K562 (cell line): Measurements from ENCODE around the gene TOMM22. TPM values are rescaled to one million over a fixed set of nuclear protein-coding genes. Genes with fewer than 3 reads are reported as not detected.

Source experiments
- BCOR ChIP-seq: fragments of 450-650 bp; IDR thresholded peaks from 2 replicates; pipeline ENCODE4 v1.6.1; 2016
- CEBPG ChIP-seq, 3 experiments: fragments of 200-800 bp in 1 of 3; sonication (Bioruptor generic) in 1 of 3; sonication (generic) in 1 of 3; formaldehyde crosslinking in 1 of 3; IDR thresholded peaks in 2 of 3; conservative IDR thresholded peaks in 1 of 3; 2 replicates each; pipeline versions ENCODE4 v1.6.1 to v1.8.0; 2016 to 2022; ENCODE audit warnings: missing compliant biosample characterization in 2 of 3, missing genetic modification characterization in 2 of 3, mild to moderate bottlenecking in 1 of 3, missing genetic modification reagents in 1 of 3
- CXXC5 ChIP-seq: fragments of 250-450 bp; sonication (Bioruptor Pico); IDR thresholded peaks from 2 replicates; pipeline ENCODE4 v1.8.0; 2022; ENCODE audit warnings: inconsistent platforms, mild to moderate bottlenecking, moderate library complexity
- DMBX1 ChIP-seq: fragments of 250-450 bp; sonication (Bioruptor Pico); IDR thresholded peaks from 2 replicates; pipeline ENCODE4 v1.8.0; 2022; ENCODE audit warnings: inconsistent platforms, mild to moderate bottlenecking, moderate library complexity, borderline replicate concordance
- ETV1 ChIP-seq: fragments of 450-650 bp; conservative IDR thresholded peaks from 2 replicates; pipeline ENCODE4 v1.6.1; 2016; ENCODE audit warnings: missing genetic modification characterization, control low read depth, low read depth, missing compliant biosample characterization
- MEIS2 ChIP-seq: fragments of 450-650 bp; IDR thresholded peaks from 2 replicates; pipeline ENCODE4 v1.6.1; 2014; ENCODE audit warnings: mild to moderate bottlenecking; ENCODE audit not compliant: partially characterized antibody
- MTA1 ChIP-seq: fragments of 450-650 bp; IDR thresholded peaks from 2 replicates; pipeline ENCODE4 v1.6.1; 2017; ENCODE audit warnings: borderline replicate concordance
- MXI1 ChIP-seq: IDR thresholded peaks from 2 replicates; pipeline ENCODE4 v1.6.1; 2011; ENCODE audit warnings: low read depth, mild to moderate bottlenecking, improper control_type of control experiment, low read length
- NCOA1 ChIP-seq: fragments of 450-650 bp; IDR thresholded peaks from 2 replicates; pipeline ENCODE4 v1.6.1; 2016; ENCODE audit warnings: low read depth
- NCOR1 ChIP-seq: fragments of 450-650 bp; IDR thresholded peaks from 2 replicates; pipeline ENCODE4 v1.6.1; 2016; ENCODE audit warnings: mild to moderate bottlenecking, moderate library complexity
- POLR3G ChIP-seq: IDR thresholded peaks from 2 replicates; pipeline ENCODE4 v1.6.1; 2011; ENCODE audit not compliant: insufficient read length, insufficient replicate concordance; ENCODE audit errors: extremely low read depth
- RAD51 ChIP-seq: fragments of 450-650 bp; IDR thresholded peaks from 2 replicates; pipeline ENCODE4 v1.7.1; 2016; ENCODE audit warnings: low read depth, mild to moderate bottlenecking, borderline replicate concordance
- SMARCA4 ChIP-seq: fragments of 450-650 bp; IDR thresholded peaks from 2 replicates; pipeline ENCODE4 v1.6.1; 2016
- SREBF2 ChIP-seq: sonication (generic); formaldehyde crosslinking; IDR thresholded peaks from 2 replicates; pipeline ENCODE4 v1.4.0; 2020; ENCODE audit warnings: mild to moderate bottlenecking, missing genetic modification reagents
- ZNF143 ChIP-seq: sonication (generic); formaldehyde crosslinking; IDR thresholded peaks from 2 replicates; pipeline ENCODE4 v1.9.0; 2022; ENCODE audit warnings: mild to moderate bottlenecking, missing genetic modification reagents
- ZNF311 ChIP-seq: fragments of 250-450 bp; sonication (Bioruptor Pico); IDR thresholded peaks from 2 replicates; pipeline ENCODE4 v1.4.0; 2020; ENCODE audit warnings: mild to moderate bottlenecking, moderate library complexity
- ZNF589 ChIP-seq: fragments of 200-800 bp; sonication (Bioruptor generic); IDR thresholded peaks from 2 replicates; pipeline ENCODE4 v1.6.1; 2016; ENCODE audit warnings: low read depth, missing genetic modification characterization, missing compliant biosample characterization
- polyA plus RNA-seq, 8 experiments: library from polyadenylated mRNA; depleted of rRNA in 4 of 8; stranded (reverse) in 5 of 8; unstranded in 3 of 8; fragments of >200 nt; fragmentation: Nextera tagmentation in 2 of 8; fragmentation: Illumina TruSeq in 1 of 8; extraction: Ambion mirVana in 2 of 8; extraction: Trizol in 1 of 8; gene quantifications; 2 replicates each; pipeline versions ENCODE4 v1.2.1 to v1.2.3, GENCODE V29; 2011 to 2014; ENCODE audit warnings: inconsistent platforms in 1 of 8, missing spikeins in 1 of 8
- total RNA-seq, 7 experiments: library from RNA; depleted of rRNA in 6 of 7; stranded (reverse); fragments of >200 nt in 6 of 7; fragmentation: Illumina TruSeq in 2 of 7; extraction: Trizol in 2 of 7; gene quantifications; 2 replicates each; pipeline versions ENCODE4 v1.2.1 to v1.2.3, GENCODE V29; 2011 to 2021; ENCODE audit warnings: low replicate concordance in 1 of 7
- TF ChIP-seq, protein P1 (sequence below): fragments of 450-650 bp; IDR thresholded peaks from 2 replicates; pipeline ENCODE4 v1.7.0; 2016; ENCODE audit warnings: borderline replicate concordance
- TF ChIP-seq, protein P2 (sequence below), 2 experiments: fragments of 450-650 bp in 1 of 2; sonication (generic) in 1 of 2; formaldehyde crosslinking in 1 of 2; IDR thresholded peaks in 1 of 2; conservative IDR thresholded peaks in 1 of 2; 2 replicates each; pipeline versions ENCODE4 v1.6.1 to v1.8.1; 2016 to 2023; ENCODE audit warnings: mild to moderate bottlenecking in 2 of 2, moderate library complexity in 2 of 2, inconsistent platforms in 1 of 2, missing genetic modification reagents in 1 of 2
- TF ChIP-seq, protein P3 (sequence below): fragments of 450-650 bp; IDR thresholded peaks from 2 replicates; pipeline ENCODE4 v1.6.1; 2018; ENCODE audit warnings: mild to moderate bottlenecking, low read depth; ENCODE audit not compliant: partially characterized antibody
- TF ChIP-seq, protein P4 (sequence below), 2 experiments: fragments of 450-650 bp; IDR thresholded peaks; 2 replicates each; pipeline ENCODE4 v1.6.1; 2016
- TF ChIP-seq, protein P5 (sequence below): fragments of 450-650 bp; formaldehyde crosslinking; IDR thresholded peaks from 2 replicates; pipeline ENCODE4 v1.4.0; 2020; ENCODE audit warnings: mild to moderate bottlenecking, mixed read lengths

Gene TOMM22
- total and polyA plus RNA-seq, 9 of the 15 experiments (the other 6 are each of a cell fraction or from before 2014, with no cell fraction given): 25.8 to 108 (median 73.8) TPM

DNA sequence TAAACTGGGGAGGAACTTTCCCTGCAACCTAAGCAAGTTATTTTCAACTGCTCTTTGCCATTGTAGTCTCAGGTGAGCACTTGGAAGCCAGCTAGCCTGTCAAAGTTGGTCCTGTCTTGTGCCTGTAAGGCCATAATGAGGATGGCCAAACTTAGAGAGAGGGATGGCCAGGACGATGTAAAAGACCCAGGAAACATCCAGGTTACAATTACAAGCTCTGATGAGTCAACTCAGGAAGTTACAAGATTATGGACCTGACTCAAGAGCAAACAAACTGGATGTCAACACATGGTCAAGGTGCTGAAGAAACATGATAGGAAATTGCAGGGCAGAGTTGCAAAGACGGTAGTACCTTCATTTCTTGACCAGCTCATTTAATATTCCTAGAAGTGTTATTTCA lies 25.6 kb downstream of the TOMM22 start (continued):
- no peak for TF ChIP-seq ZNF589
- no peak for TF ChIP-seq POLR3G
- TF ChIP-seq CXXC5: no peak
- TF ChIP-seq RAD51: no peak
- peak; percentile 40; the same call in 1 of the 2 replicates for TF ChIP-seq ETV1 (tag)
- TF ChIP-seq, protein P1, sequence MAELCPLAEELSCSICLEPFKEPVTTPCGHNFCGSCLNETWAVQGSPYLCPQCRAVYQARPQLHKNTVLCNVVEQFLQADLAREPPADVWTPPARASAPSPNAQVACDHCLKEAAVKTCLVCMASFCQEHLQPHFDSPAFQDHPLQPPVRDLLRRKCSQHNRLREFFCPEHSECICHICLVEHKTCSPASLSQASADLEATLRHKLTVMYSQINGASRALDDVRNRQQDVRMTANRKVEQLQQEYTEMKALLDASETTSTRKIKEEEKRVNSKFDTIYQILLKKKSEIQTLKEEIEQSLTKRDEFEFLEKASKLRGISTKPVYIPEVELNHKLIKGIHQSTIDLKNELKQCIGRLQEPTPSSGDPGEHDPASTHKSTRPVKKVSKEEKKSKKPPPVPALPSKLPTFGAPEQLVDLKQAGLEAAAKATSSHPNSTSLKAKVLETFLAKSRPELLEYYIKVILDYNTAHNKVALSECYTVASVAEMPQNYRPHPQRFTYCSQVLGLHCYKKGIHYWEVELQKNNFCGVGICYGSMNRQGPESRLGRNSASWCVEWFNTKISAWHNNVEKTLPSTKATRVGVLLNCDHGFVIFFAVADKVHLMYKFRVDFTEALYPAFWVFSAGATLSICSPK: no peak
- no peak for TF ChIP-seq ZNF311 (CRISPR knock-in tag)
- no peak for TF ChIP-seq NCOR1
- TF ChIP-seq MTA1: no peak
- TF ChIP-seq, protein P2, sequence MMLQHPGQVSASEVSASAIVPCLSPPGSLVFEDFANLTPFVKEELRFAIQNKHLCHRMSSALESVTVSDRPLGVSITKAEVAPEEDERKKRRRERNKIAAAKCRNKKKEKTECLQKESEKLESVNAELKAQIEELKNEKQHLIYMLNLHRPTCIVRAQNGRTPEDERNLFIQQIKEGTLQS (IDR thresholded peaks at IDR 0.05): peak; percentile 71; the same call in 1 of the 2 replicates
- TF ChIP-seq, protein P2 (CRISPR knock-in tag; conservative IDR thresholded peaks at IDR 0.05): no peak
- TF ChIP-seq, protein P3, sequence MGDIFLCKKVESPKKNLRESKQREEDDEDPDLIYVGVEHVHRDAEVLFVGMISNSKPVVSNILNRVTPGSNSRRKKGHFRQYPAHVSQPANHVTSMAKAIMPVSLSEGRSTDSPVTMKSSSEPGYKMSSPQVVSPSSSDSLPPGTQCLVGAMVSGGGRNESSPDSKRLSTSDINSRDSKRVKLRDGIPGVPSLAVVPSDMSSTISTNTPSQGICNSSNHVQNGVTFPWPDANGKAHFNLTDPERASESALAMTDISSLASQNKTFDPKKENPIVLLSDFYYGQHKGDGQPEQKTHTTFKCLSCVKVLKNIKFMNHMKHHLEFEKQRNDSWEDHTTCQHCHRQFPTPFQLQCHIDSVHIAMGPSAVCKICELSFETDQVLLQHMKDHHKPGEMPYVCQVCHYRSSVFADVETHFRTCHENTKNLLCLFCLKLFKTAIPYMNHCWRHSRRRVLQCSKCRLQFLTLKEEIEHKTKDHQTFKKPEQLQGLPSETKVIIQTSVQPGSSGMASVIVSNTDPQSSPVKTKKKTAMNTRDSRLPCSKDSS: no peak
- TF ChIP-seq, protein P4, sequence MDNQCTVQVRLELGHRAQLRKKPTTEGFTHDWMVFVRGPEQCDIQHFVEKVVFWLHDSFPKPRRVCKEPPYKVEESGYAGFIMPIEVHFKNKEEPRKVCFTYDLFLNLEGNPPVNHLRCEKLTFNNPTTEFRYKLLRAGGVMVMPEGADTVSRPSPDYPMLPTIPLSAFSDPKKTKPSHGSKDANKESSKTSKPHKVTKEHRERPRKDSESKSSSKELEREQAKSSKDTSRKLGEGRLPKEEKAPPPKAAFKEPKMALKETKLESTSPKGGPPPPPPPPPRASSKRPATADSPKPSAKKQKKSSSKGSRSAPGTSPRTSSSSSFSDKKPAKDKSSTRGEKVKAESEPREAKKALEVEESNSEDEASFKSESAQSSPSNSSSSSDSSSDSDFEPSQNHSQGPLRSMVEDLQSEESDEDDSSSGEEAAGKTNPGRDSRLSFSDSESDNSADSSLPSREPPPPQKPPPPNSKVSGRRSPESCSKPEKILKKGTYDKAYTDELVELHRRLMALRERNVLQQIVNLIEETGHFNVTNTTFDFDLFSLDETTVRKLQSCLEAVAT (IDR thresholded peaks at IDR 0.05): no peak
- no peak for TF ChIP-seq MXI1
- TF ChIP-seq MEIS2: peak; percentile 13
- TF ChIP-seq DMBX1 (CRISPR knock-in tag): no peak
- no peak for TF ChIP-seq SREBF2 (CRISPR knock-in tag)
- TF ChIP-seq BCOR: no peak
- no peak for TF ChIP-seq ZNF143
- TF ChIP-seq, protein P5, sequence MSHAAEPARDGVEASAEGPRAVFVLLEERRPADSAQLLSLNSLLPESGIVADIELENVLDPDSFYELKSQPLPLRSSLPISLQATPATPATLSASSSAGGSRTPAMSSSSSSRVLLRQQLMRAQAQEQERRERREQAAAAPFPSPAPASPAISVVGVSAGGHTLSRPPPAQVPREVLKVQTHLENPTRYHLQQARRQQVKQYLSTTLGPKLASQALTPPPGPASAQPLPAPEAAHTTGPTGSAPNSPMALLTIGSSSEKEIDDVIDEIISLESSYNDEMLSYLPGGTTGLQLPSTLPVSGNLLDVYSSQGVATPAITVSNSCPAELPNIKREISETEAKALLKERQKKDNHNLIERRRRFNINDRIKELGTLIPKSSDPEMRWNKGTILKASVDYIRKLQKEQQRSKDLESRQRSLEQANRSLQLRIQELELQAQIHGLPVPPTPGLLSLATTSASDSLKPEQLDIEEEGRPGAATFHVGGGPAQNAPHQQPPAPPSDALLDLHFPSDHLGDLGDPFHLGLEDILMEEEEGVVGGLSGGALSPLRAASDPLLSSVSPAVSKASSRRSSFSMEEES (CRISPR knock-in tag): no peak
- TF ChIP-seq CEBPG (CRISPR knock-in tag; IDR thresholded peaks at IDR 0.05): 0 out of 2 replicates have a peak, but pooled peaks have one; percentile 13
- TF ChIP-seq CEBPG (tag; conservative IDR thresholded peaks at IDR 0.05 in 1 of 2, IDR thresholded peaks at IDR 0.05 in 1 of 2): peak in 1 of 2 experiments; percentile 54; a peak in 1 of 4 replicates
- no peak for TF ChIP-seq NCOA1
- TF ChIP-seq SMARCA4: peak; percentile 55; the same call in 1 of the 2 replicates
